HepG2 (cell line): ENCODE data around the gene SERPINA3. TPM values are rescaled to one million over a fixed set of nuclear protein-coding genes. Genes with fewer than 3 reads are reported as not detected.

Source experiments
- BRD4 ChIP-seq: sonication (generic); formaldehyde crosslinking; IDR thresholded peaks from 2 replicates; pipeline ENCODE4 v1.4.0; 2020; ENCODE audit warnings: missing genetic modification reagents
- DNMT3B ChIP-seq: conservative IDR thresholded peaks from 2 replicates; pipeline ENCODE4 v1.6.1; 2016; ENCODE audit warnings: missing biosample characterization, control low read depth
- ELF3 ChIP-seq: IDR thresholded peaks from 2 replicates; pipeline ENCODE4 v1.6.1; 2016; ENCODE audit warnings: missing genetic modification reagents, missing compliant biosample characterization
- EP300 ChIP-seq, 3 experiments: sonication (generic) in 1 of 3; formaldehyde crosslinking in 1 of 3; IDR thresholded peaks; 2 replicates each; pipeline versions ENCODE4 v1.5.1 to v1.6.1; 2011 to 2020; ENCODE audit warnings: low read depth in 2 of 3, low read length in 2 of 3, borderline replicate concordance in 1 of 3, improper control_type of control experiment in 1 of 3, mild to moderate bottlenecking in 1 of 3, missing genetic modification reagents in 1 of 3, moderate library complexity in 1 of 3
- FOSL2 ChIP-seq: sonication (generic); formaldehyde crosslinking; IDR thresholded peaks from 2 replicates; pipeline ENCODE4 v1.4.0; 2020; ENCODE audit warnings: missing genetic modification reagents
- FOXP1 ChIP-seq, 2 experiments: fragments of 450-650 bp in 1 of 2; IDR thresholded peaks; 2 replicates each; pipeline ENCODE4 v1.6.1; 2017 to 2018; ENCODE audit warnings: antibody characterized with exemption in 1 of 2
- GABPA ChIP-seq, 2 experiments: IDR thresholded peaks; 2 replicates each; pipeline ENCODE4 v1.6.1; 2011 to 2016; ENCODE audit warnings: low read depth in 2 of 2, low read length in 1 of 2, missing biosample characterization in 1 of 2, missing genetic modification characterization in 1 of 2
- KLF12 ChIP-seq: sonication (generic); formaldehyde crosslinking; IDR thresholded peaks from 2 replicates; pipeline ENCODE4 v1.4.0; 2020; ENCODE audit warnings: missing genetic modification reagents, borderline replicate concordance
- MEIS1 ChIP-seq: sonication (generic); formaldehyde crosslinking; IDR thresholded peaks from 2 replicates; pipeline ENCODE4 v1.9.0; 2021; ENCODE audit warnings: mild to moderate bottlenecking, missing genetic modification reagents, moderate library complexity, borderline replicate concordance
- RAD21 ChIP-seq: fragments of 450-650 bp; formaldehyde crosslinking; IDR thresholded peaks from 2 replicates; pipeline ENCODE4 v1.5.0; 2020; ENCODE audit warnings: mild to moderate bottlenecking
- RARA ChIP-seq: IDR thresholded peaks from 2 replicates; pipeline ENCODE4 v1.6.1; 2016; ENCODE audit warnings: missing genetic modification reagents, missing compliant biosample characterization
- RCOR2 ChIP-seq: IDR thresholded peaks from 2 replicates; pipeline ENCODE4 v1.6.1; 2016; ENCODE audit warnings: missing biosample characterization, missing genetic modification reagents
- SIX4 ChIP-seq: sonication (generic); formaldehyde crosslinking; IDR thresholded peaks from 2 replicates; pipeline ENCODE4 v1.4.0; 2020; ENCODE audit warnings: missing genetic modification reagents
- SOX5 ChIP-seq: IDR thresholded peaks from 2 replicates; pipeline ENCODE4 v1.6.1; 2016; ENCODE audit warnings: borderline replicate concordance
- TCF12 ChIP-seq, 2 experiments: fragments of 450-650 bp in 1 of 2; sonication (generic) in 1 of 2; formaldehyde crosslinking in 1 of 2; IDR thresholded peaks; 2 replicates each; pipeline versions ENCODE4 v1.6.1 to v1.8.0; 2017 to 2022; ENCODE audit warnings: antibody characterized with exemption in 1 of 2, mild to moderate bottlenecking in 1 of 2, missing genetic modification reagents in 1 of 2, moderate library complexity in 1 of 2
- ZKSCAN8 ChIP-seq: IDR thresholded peaks from 2 replicates; pipeline ENCODE4 v1.6.1; 2016; ENCODE audit warnings: borderline replicate concordance, missing genetic modification reagents, missing compliant biosample characterization
- ZMAT3 ChIP-seq: sonication (generic); formaldehyde crosslinking; conservative IDR thresholded peaks from 2 replicates; pipeline ENCODE4 v1.7.0; 2021; ENCODE audit warnings: missing genetic modification reagents
- ZNF205 ChIP-seq: IDR thresholded peaks from 2 replicates; pipeline ENCODE4 v1.6.1; 2018; ENCODE audit warnings: missing biosample characterization, missing genetic modification reagents
- polyA plus RNA-seq, 8 experiments: library from polyadenylated mRNA; depleted of rRNA in 3 of 8; stranded (reverse) in 7 of 8; unstranded in 1 of 8; fragments of >200 nt; fragmentation: Illumina TruSeq in 4 of 8; extraction: Trizol in 4 of 8; gene quantifications; 2 replicates each; pipeline versions ENCODE4 v1.2.1 to v1.2.3, GENCODE V29; 2011 to 2016; ENCODE audit warnings: low read depth in 4 of 8, missing spikeins in 1 of 8, mixed read lengths in 1 of 8; ENCODE audit not compliant: insufficient read depth in 1 of 8
- total RNA-seq, 5 experiments: library from RNA; depleted of rRNA; stranded (reverse); fragments of >200 nt; fragmentation: Illumina TruSeq; extraction: Trizol; gene quantifications; 2 replicates each; pipeline ENCODE4 v1.2.3, GENCODE V29; 2016; ENCODE audit warnings: low read depth in 1 of 5
- TF ChIP-seq, protein P1 (sequence below), 2 experiments: sonication (generic) in 1 of 2; formaldehyde crosslinking in 1 of 2; IDR thresholded peaks; 2 replicates each; pipeline versions ENCODE4 v1.5.1 to v1.6.1; 2011 to 2020; ENCODE audit warnings: borderline replicate concordance in 1 of 2, low read depth in 1 of 2, low read length in 1 of 2, mild to moderate bottlenecking in 1 of 2, missing genetic modification reagents in 1 of 2, moderate library complexity in 1 of 2
- TF ChIP-seq, protein P2 (sequence below): sonication (generic); formaldehyde crosslinking; IDR thresholded peaks from 2 replicates; pipeline ENCODE4 v1.9.0; 2021; ENCODE audit warnings: missing genetic modification reagents, mild to moderate bottlenecking, borderline replicate concordance
- TF ChIP-seq, protein P3 (sequence below): sonication (generic); formaldehyde crosslinking; IDR thresholded peaks from 2 replicates; pipeline ENCODE4 v1.4.0; 2020; ENCODE audit warnings: missing genetic modification reagents
- TF ChIP-seq, protein P4 (sequence below): IDR thresholded peaks from 2 replicates; pipeline ENCODE4 v1.4.0; 2020; ENCODE audit warnings: mild to moderate bottlenecking, missing genetic modification reagents

The SERPINA3 gene
- total and polyA plus RNA-seq, 2 of the 13 experiments (the other 11 are each of a cell fraction or from before 2014, with no cell fraction given): 825 to 2,200 TPM

DNA sequence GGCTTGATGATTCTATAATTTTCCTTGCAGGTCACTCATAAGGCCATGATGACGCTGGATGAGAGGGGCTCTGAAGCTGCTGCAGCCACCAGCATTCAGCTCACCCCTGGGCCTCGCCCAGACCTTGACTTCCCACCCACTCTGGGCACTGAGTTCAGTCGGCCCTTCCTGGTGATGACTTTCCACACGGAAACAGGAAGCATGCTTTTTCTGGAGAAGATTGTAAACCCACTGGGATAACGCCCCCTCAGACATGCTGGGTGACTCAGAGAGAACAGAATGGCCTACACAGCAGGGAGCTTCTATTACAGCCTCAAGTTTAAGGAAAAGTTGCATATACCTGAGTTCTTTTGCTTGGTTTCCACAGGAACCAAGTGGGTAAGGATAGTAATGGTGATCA lies 34.3 kb downstream of the SERPINA3 start (continued):
- no peak for TF ChIP-seq TCF12 (IDR thresholded peaks at IDR 0.05)
- TF ChIP-seq TCF12 (CRISPR knock-in tag; IDR thresholded peaks at IDR 0.05): no peak
- TF ChIP-seq RAD21 (CRISPR knock-in tag): no peak
- TF ChIP-seq, protein P1, sequence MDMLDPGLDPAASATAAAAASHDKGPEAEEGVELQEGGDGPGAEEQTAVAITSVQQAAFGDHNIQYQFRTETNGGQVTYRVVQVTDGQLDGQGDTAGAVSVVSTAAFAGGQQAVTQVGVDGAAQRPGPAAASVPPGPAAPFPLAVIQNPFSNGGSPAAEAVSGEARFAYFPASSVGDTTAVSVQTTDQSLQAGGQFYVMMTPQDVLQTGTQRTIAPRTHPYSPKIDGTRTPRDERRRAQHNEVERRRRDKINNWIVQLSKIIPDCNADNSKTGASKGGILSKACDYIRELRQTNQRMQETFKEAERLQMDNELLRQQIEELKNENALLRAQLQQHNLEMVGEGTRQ (IDR thresholded peaks at IDR 0.05; ENCODE audit: low read depth, low read length): no peak
- TF ChIP-seq, protein P1 (CRISPR knock-in tag; IDR thresholded peaks at IDR 0.05; ENCODE audit: borderline replicate concordance): no peak
- no peak for TF ChIP-seq DNMT3B
- no peak for TF ChIP-seq RCOR2 (CRISPR knock-in tag)
- TF ChIP-seq SIX4 (CRISPR knock-in tag): no peak
- TF ChIP-seq ZNF205 (CRISPR knock-in tag): no peak
- no peak for TF ChIP-seq MEIS1 (CRISPR knock-in tag)
- no peak for TF ChIP-seq SOX5 (CRISPR knock-in tag)
- TF ChIP-seq ZMAT3 (CRISPR knock-in tag): no peak
- peak; percentile 42; the same call in 1 of the 2 replicates for TF ChIP-seq RARA (CRISPR knock-in tag)
- TF ChIP-seq, protein P2, sequence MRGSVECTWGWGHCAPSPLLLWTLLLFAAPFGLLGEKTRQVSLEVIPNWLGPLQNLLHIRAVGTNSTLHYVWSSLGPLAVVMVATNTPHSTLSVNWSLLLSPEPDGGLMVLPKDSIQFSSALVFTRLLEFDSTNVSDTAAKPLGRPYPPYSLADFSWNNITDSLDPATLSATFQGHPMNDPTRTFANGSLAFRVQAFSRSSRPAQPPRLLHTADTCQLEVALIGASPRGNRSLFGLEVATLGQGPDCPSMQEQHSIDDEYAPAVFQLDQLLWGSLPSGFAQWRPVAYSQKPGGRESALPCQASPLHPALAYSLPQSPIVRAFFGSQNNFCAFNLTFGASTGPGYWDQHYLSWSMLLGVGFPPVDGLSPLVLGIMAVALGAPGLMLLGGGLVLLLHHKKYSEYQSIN (CRISPR knock-in tag): no peak
- no peak for TF ChIP-seq EP300 (IDR thresholded peaks at IDR 0.05; ENCODE audit: low read depth in 2 of 2, low read length in 2 of 2)
- no peak for TF ChIP-seq EP300 (CRISPR knock-in tag; IDR thresholded peaks at IDR 0.05; ENCODE audit: borderline replicate concordance)
- TF ChIP-seq, protein P3, sequence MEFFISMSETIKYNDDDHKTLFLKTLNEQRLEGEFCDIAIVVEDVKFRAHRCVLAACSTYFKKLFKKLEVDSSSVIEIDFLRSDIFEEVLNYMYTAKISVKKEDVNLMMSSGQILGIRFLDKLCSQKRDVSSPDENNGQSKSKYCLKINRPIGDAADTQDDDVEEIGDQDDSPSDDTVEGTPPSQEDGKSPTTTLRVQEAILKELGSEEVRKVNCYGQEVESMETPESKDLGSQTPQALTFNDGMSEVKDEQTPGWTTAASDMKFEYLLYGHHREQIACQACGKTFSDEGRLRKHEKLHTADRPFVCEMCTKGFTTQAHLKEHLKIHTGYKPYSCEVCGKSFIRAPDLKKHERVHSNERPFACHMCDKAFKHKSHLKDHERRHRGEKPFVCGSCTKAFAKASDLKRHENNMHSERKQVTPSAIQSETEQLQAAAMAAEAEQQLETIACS: no peak
- TF ChIP-seq ELF3 (CRISPR knock-in tag): peak; percentile 58; the same call in 1 of the 2 replicates
- no peak for TF ChIP-seq BRD4 (CRISPR knock-in tag)
- no peak for TF ChIP-seq ZKSCAN8 (CRISPR knock-in tag)
- TF ChIP-seq, protein P4, sequence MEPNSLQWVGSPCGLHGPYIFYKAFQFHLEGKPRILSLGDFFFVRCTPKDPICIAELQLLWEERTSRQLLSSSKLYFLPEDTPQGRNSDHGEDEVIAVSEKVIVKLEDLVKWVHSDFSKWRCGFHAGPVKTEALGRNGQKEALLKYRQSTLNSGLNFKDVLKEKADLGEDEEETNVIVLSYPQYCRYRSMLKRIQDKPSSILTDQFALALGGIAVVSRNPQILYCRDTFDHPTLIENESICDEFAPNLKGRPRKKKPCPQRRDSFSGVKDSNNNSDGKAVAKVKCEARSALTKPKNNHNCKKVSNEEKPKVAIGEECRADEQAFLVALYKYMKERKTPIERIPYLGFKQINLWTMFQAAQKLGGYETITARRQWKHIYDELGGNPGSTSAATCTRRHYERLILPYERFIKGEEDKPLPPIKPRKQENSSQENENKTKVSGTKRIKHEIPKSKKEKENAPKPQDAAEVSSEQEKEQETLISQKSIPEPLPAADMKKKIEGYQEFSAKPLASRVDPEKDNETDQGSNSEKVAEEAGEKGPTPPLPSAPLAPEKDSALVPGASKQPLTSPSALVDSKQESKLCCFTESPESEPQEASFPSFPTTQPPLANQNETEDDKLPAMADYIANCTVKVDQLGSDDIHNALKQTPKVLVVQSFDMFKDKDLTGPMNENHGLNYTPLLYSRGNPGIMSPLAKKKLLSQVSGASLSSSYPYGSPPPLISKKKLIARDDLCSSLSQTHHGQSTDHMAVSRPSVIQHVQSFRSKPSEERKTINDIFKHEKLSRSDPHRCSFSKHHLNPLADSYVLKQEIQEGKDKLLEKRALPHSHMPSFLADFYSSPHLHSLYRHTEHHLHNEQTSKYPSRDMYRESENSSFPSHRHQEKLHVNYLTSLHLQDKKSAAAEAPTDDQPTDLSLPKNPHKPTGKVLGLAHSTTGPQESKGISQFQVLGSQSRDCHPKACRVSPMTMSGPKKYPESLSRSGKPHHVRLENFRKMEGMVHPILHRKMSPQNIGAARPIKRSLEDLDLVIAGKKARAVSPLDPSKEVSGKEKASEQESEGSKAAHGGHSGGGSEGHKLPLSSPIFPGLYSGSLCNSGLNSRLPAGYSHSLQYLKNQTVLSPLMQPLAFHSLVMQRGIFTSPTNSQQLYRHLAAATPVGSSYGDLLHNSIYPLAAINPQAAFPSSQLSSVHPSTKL (CRISPR knock-in tag): no peak
- no peak for TF ChIP-seq KLF12 (CRISPR knock-in tag)
- no peak for TF ChIP-seq FOXP1 (IDR thresholded peaks at IDR 0.05)
- TF ChIP-seq FOXP1 (CRISPR knock-in tag; IDR thresholded peaks at IDR 0.05): no peak
- TF ChIP-seq FOSL2 (CRISPR knock-in tag): peak; percentile 42; the same call in 1 of the 2 replicates
- TF ChIP-seq GABPA (IDR thresholded peaks at IDR 0.05; ENCODE audit: low read depth, low read length): no peak
- TF ChIP-seq GABPA (CRISPR knock-in tag; IDR thresholded peaks at IDR 0.05; ENCODE audit: low read depth): 0 out of 2 replicates have a peak, but pooled peaks have one; percentile 22
